Stimulated activated CD4-positive, alpha-beta T cell treated with anti-CD3 and anti-CD28 coated beads, Interleukin-12 subunit alpha, Interleukin-12 subunit beta, amount 100 ng/mL, for 24 hours (primary cell): Measurements from ENCODE around the gene TNFRSF18.

Experiments used
- DNase-seq, 2 experiments: peaks; one replicate each; pipeline ENCODE4 v3.0.0-alpha.2; 2020; ENCODE audit warnings: low read depth in 2 of 2

The TNFRSF18 gene

DNA sequence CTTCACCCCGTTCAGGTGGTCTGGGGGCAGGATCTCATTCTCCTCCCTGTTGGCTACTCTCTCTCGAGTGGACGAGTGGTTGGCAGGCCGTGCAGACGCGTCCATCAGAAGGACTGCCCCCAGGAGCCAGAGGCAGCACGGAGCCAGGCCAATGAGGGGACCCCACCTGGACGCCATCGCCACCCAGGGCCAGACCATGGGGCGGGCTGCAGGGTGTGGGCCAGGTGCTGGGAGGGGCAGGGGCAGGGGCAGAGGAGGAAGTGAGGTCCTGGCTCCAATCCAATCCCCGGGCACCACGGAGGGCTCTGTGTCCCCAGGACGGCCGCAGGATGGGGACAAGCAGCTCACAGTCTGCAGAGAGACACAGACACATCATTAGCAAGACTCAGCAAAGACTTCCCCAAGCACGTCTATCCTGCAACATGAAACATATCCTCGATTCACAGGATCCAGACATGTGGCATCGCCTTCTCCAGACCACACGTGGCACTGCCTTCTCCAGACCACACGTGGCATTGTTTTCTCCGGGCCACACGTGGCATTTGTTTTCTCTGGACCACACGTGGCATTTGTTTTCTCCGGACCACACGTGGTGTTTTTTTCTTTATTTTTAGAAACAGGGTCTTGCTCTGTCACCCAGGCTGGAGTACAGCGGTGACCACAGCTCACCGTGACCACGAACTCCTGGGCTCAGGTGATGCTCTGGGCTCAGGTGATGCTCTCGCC is 22.4 kb upstream of the TNFRSF18 start:
- no peak for DNase-seq

DNA sequence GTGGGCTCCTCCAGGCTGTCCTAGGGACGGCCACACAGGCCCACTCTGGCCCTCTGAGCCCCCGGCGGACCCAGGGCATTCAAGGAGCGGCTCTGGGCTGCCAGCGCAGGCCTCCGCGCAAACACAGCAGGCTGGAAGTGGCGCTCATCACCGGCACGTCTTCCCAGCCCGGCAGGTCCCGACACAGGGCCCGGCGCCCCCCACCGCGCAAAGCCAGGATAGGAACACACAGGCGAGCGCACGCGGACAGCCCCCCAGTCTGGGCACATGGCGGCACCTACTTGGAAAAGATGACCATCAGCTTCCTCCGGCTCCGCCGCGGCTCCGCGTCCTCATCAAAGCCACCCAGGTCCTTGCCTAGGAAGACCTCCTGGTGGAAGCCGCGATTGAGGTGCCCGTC is 21.8 kb upstream of the TNFRSF18 start:
- no peak for DNase-seq

DNA sequence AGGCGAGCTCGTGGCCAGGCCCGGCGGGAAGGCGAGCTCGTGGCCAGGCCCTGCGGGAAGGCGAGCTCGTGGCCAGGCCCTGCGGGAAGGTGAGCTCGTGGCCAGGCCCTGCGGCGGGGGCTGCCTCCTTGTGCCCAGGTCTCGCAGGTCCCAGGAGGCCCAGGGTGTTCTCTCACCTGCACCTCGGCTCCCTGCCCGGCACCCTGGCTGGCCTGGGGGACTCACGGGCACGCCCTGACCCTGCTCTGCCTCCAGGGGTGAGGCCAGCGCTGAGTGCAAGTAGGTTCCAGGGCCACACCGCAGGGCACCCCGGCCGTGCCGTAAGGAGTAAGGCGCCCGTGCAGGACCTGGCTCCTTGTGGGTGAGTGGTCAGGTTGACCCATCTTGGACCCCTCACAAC is 21.0 kb upstream of the TNFRSF18 start:
- DNase-seq: no peak

DNA sequence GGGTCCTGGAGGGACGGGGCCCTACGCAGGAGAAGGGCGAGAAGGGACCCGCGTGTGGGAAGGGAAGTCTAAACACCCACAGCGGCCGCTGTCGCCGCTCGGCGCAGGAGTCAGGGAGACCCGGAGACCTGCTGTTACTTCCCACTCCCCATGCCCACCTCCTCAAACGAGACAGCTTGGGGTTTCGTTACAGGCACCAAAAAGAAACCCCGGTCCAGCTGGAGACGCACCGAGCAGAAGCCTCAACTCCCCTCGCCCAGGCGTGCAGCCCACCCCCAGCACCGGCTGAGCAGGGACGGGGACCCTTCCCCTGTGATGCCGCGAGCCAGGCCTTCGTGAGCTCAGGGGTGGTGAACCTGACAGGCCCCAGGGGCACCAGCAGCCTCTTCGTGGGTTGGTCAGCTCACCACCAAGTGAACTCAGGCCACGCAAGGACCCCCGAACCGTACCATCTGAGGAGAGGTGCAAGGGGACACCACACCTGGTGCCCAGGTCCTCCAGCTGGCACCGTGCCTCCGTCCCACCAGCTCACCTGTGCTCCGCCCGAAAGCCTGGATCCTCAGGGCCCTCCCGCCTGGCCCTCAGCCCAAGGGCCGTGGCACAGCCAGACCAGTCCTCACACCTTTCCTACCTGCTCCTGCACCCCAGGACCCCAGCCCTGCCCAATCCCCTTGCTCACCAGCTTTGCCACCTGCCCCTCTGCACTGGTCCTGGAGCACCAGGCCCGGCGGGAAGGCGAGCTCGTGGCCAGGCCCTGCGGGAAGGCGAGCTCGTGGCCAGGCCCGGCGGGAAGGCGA is 20.4 kb upstream of the TNFRSF18 start:
- DNase-seq: no peak

DNA sequence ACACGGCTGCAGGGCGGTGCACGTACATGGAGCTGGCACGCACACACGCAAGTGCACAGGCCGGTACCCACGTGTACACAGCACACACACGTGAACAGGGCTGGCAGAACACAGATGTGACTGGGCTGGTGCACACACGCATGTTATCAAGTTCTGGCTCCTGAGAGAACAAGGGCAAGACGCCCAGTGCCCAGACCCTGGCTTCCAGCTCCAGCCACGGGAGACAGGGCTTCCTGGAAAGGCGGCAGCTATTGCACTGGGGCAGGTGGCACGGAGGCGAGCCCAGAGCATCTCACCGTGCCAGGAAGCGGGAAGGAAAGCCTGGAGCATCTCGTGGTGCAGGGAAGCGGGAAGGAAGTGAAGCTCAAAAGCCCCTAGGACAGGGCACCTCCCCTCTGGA is 19.5 kb upstream of the TNFRSF18 start:
- DNase-seq: no peak

DNA sequence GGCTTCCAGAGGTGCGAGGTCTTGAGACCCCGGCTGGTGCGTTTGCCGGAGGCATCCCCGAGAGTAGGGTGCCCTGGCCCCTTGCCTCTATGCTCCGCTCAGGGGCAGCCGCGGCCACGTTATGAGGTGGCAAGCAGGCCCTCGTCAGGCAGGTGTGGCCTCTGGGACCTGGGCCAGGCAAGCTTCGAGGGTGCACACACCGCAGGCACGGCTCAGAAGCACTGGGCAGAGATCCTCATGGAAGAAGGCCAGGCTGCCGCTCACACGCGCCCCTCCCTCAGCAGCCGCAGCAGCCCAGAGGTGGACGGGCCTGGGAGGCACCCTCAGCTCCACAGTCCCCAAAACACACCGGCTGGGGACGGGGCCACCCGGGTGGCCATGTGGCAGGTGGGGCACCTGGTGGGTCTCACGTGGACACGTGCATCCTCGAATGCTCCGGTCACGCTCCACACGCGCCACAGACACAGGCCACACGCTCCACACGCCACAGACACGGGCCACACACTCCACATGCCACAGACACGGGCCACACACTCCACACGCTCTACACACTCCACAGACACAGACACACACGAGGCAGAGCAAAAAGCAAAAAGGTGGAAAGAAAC is 18.9 kb upstream of the TNFRSF18 start:
- no peak for DNase-seq

DNA sequence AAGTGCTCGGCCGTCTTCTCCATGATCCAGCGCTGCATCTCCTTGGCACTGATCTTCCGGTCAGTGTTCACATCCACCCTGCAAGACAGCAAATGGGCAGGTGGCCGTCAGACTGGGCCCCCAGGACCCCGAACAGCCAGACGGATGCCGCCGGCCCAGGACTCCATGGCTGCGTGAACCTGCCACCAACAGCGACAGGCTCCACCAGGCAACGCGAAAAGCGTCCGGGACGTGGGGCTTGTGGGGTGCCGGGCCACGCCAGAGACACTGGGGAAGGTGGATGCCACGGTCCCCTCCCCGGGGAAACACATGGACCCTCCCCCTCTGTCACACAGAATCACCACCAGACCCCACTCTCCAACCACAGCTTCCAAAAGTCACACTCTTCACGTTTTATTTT is 17.5 kb upstream of the TNFRSF18 start:
- DNase-seq: no peak

DNA sequence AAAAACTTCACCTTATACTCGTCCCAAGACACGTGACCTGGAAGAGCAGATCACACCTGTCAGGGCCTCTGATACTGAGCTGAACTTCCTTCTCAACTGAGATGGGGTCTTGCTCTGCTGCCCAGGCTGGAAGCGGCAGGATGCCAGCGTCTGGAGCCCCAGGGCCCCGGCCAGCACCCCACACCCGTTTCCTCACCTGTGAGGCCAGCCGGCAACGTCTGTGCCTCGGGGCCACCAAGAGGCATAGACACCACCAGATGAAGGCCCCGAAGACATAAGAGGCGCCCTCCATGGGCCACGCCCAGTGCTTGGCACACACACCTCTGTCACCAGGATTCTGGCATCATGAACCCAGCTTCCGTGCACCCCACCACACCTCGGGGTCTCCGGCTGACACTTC is 16.9 kb upstream of the TNFRSF18 start:
- DNase-seq: no peak

DNA sequence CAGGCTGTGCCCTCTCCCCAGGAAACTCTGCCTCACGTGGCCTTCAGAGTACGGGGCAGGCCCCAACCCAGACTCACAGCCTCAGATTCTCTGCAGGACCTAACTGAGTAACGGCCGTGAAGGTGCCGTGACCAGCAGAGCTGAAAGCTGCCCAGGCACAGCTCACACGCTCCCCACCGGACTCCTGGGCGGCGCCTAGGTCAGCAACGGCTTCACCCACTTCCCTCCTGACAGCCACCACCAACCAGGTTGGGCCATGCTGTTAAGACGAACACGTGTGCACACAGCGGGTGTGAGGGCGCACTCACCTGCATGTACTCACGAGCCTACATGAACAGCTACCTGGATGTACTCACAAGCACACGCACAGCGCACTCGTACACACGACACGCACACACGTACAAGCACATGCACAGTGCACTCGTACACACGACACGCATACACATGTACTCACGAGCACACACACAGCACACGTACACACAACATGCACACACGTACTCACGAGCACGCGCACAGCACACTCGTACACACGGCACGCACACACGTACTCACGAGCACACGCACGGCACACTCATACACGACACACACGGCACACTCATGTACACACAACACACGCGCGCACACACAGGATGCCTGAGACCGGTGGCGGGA is 16.3 kb upstream of the TNFRSF18 start:
- no peak for DNase-seq

DNA sequence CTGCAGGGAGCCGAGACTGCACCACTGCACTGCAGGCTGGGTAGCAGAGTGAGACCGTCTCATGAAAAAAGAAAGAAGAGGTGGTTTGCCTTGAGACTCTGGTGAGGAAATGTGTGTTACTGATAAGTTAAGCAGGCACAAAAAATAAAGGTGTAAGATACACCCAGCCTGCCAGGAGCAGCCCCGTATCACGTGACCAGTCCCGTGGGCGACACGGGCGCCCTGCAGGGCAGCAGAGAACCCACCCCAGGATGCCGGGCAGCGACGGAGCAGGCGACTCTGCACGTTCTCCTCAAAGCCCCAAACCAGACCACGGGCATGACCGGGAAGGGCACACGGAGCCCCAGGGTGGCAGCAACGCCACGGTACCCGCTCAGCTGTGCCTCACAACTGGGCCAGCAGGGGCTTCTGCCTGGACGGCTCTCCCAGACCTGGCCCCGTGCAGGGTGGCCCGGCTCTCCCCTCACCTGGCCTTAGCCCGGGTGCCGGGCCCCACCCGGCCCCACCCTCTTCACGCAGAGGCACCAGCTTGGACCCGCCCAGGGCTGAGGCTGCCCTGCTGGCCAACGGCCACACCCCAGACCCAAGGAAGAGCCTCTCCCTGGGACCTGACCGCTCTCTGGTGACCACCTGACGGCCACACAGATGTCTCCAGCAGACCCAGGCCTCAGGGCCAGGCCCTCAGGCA is 15.6 kb upstream of the TNFRSF18 start:
- no peak for DNase-seq

DNA sequence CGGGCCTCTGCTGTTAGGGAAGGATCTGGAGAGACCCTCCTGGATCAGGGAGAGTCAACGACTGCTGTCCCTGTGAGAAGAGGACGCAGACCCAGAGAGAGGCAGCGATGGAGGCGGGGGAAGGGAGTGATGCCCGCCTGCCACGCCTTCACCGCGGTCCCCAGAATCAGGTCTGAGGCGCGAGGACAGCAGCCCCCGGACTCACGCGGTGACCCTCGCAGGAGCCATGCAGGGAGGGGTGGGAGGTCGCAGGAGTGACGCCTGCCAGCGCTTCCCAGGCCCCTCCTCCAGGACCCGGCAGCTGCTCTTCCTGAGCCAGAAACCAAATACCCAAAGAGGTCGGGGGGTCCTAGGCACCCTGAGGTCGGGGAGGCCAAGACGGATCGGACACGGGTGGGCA is 13.8 kb upstream of the TNFRSF18 start:
- DNase-seq: no peak

DNA sequence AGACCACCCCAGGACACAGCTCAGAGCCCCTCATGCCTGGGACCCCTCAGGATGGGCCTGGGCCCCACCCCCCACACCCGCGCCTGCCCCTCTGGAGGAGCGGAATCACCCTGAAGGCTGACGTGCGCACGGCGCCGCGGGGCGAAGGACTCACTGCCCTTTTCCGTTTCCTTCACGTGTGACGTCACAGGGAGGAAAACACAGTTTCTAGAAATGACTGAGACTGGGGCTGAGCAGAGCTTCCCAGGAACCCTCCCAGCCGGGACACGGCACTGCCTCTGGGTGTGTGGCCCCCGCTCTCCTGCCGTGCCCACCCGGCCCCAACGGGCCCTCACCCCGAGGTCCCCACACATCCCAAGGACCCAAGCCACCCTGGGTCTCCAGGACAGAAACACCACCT is 12.9 kb upstream of the TNFRSF18 start:
- DNase-seq: no peak

DNA sequence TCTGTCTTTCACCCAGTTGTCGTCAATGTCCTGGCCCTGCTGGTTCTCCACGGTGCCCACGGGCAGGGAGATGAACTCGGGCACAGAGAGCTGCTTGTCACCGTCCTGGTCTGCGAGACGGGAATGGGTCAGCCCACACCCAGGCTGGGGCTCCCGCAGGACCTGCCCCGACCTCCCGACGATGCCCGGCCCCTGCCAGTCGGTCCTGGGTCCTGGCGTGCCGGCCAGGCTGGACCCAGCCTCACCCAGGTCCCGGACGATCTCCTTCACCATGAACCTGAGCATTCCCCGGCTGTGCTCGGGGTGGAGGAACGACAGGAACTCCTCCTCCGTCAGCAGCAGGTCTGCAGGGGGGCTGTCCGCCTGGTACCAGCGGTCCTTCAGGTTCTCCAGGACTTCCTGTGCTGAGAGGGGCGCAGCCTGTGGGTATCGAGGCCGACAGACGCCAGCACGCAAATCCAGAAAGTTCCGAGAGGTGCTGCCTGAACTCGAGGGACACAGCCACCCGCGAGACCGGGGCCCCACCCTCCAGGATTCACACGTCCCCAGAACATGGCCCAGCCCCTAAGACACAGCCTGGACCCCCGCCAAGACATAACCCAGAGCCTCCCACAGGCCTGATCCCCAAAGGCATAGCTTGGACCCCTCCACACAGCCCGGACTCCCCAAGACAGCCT is 12.3 kb upstream of the TNFRSF18 start:
- DNase-seq: no peak

DNA sequence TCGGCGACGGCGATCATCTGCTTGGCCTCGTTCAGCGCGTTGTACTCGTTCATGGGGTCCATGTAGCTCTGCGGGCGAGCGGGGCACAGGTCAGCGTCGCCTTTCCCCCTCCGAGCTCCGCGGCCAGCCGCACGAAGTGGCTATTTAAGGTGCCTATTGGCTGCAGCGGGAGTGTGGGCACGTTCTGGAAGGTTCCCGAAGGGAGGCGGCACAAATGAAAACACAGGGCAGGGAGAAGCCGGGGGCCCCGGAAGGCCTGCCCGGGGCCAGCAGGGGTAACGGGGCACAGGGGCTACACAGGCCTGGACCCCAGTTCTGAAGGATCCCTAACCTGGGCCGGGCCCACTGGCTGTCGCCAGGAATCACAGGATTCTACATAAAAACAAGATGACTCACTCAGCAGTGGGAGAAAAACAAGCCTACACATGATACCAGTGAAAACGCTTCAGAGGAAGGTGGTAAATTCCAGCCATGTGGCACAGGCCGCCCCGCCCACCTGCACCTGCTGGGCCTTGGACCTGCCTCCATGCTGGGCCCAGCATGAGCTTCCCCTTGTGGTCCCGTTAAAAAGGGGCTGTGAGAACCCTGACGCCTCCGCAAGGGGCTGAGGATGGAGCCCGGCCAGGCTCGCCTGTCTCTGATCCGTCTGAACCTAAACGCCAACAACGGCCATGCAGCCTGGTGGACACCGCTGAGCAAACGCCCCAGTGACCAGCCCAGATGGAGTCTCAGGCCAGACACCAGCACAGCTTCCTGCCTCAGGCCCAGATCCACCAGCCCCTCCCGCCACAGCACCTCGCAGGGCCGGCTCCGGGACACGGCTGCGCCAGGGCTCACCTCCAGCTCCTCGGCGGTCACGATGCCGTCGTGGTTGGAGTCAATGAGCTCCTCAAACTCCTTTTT is 11.5 kb upstream of the TNFRSF18 start:
- no peak for DNase-seq

DNA sequence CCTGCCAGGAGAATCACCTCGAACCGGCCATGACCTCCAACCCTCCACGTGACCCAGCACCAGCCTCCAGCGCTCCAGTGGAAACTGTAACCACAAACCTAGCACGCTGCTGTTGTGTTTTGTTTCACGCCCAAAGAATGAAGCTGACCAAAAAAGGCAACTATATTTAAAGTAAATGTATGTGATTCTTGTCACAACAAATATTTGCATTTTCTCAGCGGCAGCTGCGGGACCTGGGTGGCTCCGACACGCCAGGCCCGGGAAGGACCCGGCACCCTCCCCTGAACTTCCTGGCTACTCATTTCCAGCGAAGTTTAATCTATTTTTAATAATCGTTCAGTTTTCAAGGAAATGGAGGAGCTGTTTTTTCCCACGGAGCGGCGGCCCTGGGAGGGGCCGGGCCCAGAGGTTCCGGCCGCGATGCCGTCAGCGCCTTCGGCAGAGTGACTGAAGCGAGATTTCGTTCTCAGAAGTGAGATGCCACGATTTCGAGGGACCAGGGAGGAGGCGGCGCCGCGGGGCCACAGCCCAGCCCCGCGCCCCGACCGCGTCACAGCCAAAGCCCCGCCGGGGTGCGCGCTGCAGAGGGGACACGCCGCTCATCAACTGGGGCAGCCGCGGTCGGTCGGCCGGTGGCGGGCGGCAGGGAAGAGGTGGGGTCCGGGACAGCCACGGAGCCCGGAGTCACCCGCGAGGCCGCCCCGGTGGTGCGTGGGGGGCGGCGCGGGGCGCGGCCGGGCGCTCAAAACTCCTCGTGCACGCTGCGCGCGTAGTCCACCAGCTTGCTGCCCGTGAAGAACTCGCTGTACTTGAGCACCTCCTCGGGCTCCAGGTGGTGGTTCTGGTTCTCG is 10.6 kb upstream of the TNFRSF18 start:
- DNase-seq: no peak

DNA sequence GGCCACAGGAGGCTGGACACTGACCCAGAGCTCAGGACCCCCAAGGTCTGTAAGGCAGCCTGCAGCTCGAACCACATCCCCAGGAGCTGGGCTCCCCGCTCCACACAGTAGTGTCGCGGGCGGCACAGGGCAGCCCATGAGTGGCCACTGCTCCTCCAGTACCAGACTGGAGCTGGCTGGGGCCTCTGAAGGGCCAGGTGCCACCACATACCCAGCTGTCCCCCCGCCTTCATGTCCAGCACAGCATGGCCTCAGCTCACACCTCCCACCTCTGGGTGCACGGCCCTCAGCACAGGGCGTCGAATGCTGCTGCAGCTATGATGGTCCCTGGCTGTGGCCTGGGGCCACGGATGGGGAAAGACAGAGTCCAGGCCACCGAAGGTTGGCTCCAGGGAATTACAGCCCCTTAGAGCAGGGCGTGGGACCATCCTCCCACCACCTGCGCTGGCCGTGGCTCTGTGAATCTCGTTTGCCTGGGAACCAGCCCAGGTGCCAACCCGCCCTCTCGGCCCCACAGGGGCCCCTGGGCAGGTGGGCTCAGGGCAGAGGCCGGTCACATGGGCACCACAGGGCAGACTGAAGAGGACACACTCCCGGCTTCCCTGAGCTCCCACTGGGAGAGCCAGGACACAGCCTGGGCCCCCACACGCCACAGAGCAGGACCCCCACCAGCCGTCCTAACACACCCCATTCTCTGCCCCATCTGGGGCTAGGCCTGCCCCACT is 9.7 kb upstream of the TNFRSF18 start:
- no peak for DNase-seq

DNA sequence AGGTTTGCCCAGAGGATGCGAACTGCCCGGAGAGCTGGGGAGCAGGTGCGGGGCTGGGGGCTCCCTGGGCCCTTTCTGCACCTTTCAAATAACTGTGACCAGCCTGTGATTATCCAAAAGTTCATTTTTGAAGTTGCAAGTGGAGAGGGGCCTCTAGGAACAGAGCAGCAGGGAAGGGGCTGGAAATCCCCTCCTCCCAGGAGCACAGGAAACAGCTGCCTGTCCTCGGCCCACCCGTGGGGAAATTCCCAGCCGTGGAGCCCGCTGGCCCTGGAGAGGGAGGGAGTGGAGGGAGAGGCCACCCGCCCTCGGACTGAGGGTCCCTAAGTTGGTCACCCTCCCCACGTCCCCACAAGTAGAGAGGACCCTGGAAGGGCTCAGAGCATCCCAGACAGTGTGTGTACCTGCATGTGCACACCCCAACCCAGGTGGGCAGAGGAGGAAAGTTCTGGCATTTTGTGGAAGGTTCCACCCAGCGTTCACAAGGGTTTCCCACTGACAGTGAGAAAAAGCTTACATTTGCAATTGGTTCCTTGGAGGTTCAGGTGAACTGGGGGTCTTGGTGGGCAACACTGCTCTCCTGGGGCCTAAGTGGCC is 8.8 kb upstream of the TNFRSF18 start:
- no peak for DNase-seq
